Naive B cell (primary cell): ENCODE data around the gene EIF4ENIF1. TPM values are rescaled to one million over a fixed set of nuclear protein-coding genes. Genes with fewer than 3 reads are reported as not detected.

Source experiments
- ATAC-seq, 2 donors: fragments of 150-1000 bp; cut with Tn5 transposase; 2 replicates each; pipeline ENCODE4 v1.10.0; 2021; ENCODE audit warnings: low read depth in 2 of 2, mild to moderate bottlenecking in 2 of 2, moderate library complexity in 2 of 2
- DNase-seq: peaks from one replicate; pipeline ENCODE4 v3.0.0; 2022
- H3K27ac Mint-ChIP-seq, 6 donors: one replicate each; pipeline ENCODE4 v1.8.0; 2020 to 2022; ENCODE audit warnings: mild to moderate bottlenecking in 6 of 6, mixed read lengths in 6 of 6, moderate library complexity in 5 of 6, inconsistent platforms in 2 of 6
- H3K27me3 Mint-ChIP-seq, 3 donors: one replicate each; pipeline ENCODE4 v1.8.0; 2021 to 2022; ENCODE audit warnings: mixed read lengths in 3 of 3, mild to moderate bottlenecking in 1 of 3
- H3K36me3 Mint-ChIP-seq, 2 donors: one replicate each; pipeline ENCODE4 v1.8.0; 2020 to 2022; ENCODE audit warnings: mixed read lengths in 2 of 2, inconsistent platforms in 1 of 2, mild to moderate bottlenecking in 1 of 2
- H3K4me1 Mint-ChIP-seq, 3 donors: one replicate each; pipeline ENCODE4 v1.8.0; 2020 to 2022; ENCODE audit warnings: mixed read lengths in 3 of 3, inconsistent platforms in 1 of 3, mild to moderate bottlenecking in 1 of 3, moderate library complexity in 1 of 3
- H3K4me3 Mint-ChIP-seq, 8 donors: one replicate each; pipeline ENCODE4 v1.8.0; 2020 to 2022; ENCODE audit warnings: mild to moderate bottlenecking in 8 of 8, mixed read lengths in 8 of 8, moderate library complexity in 8 of 8, inconsistent platforms in 2 of 8
- H3K9me3 Mint-ChIP-seq, 7 donors: one replicate each; pipeline ENCODE4 v1.8.0; 2020 to 2022; ENCODE audit warnings: mixed read lengths in 7 of 7, mild to moderate bottlenecking in 5 of 7, inconsistent platforms in 2 of 7, moderate library complexity in 1 of 7
- polyA plus RNA-seq, 6 donors: library from polyadenylated mRNA; unstranded; fragments of 300-500 nt; fragmentation: Illumina TruSeq; gene quantifications; one replicate each; pipeline ENCODE4 v1.2.3, GENCODE V29; 2021; ENCODE audit warnings: low read depth in 6 of 6

EIF4ENIF1 gene
- polyA plus RNA-seq, 6 donors from 2014 or later, result 5.8 to 17.3 (median 12.2) TPM

DNA sequence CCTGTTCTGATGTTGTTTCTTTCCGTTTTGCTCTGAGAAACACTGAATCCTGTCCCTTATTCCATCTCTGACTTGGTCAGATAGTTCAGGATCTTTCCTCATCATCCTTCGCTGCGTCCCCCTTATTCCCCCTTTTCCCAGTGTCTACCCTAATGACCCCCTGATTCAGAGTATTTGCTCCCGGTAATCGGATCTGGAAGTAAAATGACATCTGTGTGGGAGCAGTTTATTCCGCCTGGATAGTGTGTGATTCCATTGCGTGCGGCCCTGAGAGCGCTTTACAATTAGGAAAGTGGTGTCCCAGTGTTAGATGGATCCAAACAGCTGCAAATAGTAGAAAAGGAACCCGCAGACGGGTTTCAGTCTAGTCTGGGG, 89.6 kb downstream of the EIF4ENIF1 start:
- H3K27me3 Mint-ChIP-seq, result no peaks in the 10 kb centered on the region
- peak overlapping the region; percentile 92 to 97 (median 94) for H3K27ac Mint-ChIP-seq
- no peak for DNase-seq
- ATAC-seq, result no peak
- H3K4me1 Mint-ChIP-seq, result peaks cover 6 to 31% (median 8%) of the 10 kb centered on the region in 3 donors
- H3K36me3 Mint-ChIP-seq, result peaks cover 0 to 5% of the 10 kb centered on the region in 2 donors
- H3K9me3 Mint-ChIP-seq, result no peaks in the 10 kb centered on the region
- H3K4me3 Mint-ChIP-seq, result peak overlapping the region; percentile 91 to 99 (median 97)

DNA sequence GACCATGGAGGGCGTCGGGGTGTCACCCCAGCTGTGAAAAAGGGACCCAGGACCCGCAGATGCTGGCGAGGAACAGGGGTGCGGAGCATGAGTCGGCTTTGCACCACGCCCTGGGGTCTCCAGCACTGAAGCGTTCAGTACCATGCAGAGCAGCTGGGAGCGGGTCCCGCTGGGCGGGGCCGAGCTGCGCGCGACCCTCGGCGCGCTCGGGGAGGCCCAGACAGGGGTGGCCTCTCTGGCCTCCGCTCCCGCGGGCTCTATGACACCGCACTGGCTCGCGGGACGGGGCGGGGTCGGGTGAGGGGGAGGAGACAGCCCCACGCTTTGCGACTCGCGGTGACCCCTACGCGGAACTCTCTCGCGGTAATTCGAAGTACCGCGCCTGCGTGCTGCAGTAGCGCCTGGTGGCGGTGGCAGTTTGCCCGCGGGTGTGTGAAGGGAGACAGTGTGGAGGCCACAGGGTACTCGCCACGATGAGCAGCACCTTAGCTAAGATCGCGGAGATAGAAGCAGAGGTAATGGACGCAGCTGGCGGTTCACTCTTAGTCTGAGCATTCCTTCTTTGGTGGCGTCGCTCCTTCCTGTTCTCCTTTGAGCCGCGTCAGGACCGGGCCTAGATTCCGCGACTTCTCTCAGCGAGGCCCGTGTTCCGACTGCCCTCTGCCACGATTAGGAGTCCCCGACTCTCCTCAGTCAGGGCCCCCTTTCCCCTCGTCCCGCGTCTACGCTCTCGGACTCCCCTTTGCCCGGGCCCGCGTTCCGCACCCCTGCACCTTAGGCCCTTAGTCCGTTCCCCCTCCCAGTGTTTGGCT, 90.2 kb downstream of the EIF4ENIF1 start, which contains the start of gene DRG1:
Gene DRG1, plus strand, starts transcription at position 394 of the 812 bp plus-strand sequence. Its CDS starts 80 bp downstream, at position 474.
- peak within 1 kb of the TSS; percentile 91 to 99 (median 97) for H3K4me3 Mint-ChIP-seq
- H3K27me3 Mint-ChIP-seq, result peaks cover 0 to 4% (median 2%) of the 10 kb centered on the region in 3 donors
- peaks cover 4 to 7% of the 10 kb centered on the region in 2 donors for H3K36me3 Mint-ChIP-seq
- peak; percentile 93 for DNase-seq
- peak; percentile 96 to 97 for ATAC-seq
- H3K4me1 Mint-ChIP-seq, result peaks cover 6 to 31% (median 8%) of the 10 kb centered on the region in 3 donors
- peaks cover 0 to 3% (median 2%) of the 10 kb centered on the region in 7 donors for H3K9me3 Mint-ChIP-seq
- peak within 1 kb of the TSS; percentile 94 to 97 (median 94) for H3K27ac Mint-ChIP-seq

DNA sequence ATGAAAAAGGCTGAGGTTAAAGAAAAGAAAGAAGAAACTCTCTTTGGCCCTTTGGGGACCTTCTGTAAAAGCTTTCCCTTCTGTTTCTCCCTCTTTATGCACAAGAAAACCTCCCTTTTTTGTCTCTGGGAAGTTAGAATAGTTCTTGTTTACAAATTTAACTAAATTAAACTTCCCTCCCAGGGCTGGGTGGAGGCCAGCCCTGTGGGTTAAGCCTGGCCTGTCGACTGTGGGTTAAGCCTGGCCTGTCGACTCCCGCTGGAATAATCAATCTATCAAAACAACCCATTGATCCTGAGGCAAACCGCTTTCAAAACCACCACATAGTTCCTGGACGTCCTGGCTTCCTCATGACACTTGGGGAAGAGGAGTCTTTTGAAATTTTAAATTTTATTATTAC, 91.4 kb downstream of the EIF4ENIF1 start:
- peak overlapping the region in 5 of 8 donors; percentile 5 to 99 (median 72) for H3K4me3 Mint-ChIP-seq

DNA sequence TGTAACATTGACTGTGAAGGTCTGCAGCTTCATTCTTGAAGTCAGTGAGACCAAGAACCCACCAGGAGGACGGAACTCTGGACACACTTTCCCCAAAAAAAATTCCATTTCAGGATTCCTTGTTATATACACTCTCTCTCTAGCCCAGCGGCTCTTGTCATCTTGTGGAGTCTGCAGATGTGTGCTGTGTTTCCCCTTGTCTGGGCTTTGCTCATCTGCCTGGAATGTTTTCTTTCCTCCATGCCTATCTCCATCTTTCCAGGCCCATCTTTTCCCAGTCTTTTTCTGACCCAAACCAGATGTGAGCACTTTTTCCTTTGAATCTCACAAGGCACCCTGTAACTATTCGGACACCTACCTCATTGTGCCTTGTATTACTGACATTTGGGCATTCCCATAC, 95.3 kb downstream of the EIF4ENIF1 start:
- H3K9me3 Mint-ChIP-seq, result peaks cover 0 to 8% (median 6%) of the 10 kb centered on the region in 7 donors
- ATAC-seq (no peak), DNase-seq (no peak)
- peak overlapping the region in 1 of 6 donors; percentile 23 for H3K27ac Mint-ChIP-seq
- H3K4me3 Mint-ChIP-seq, result no peak overlapping the region
- H3K36me3 Mint-ChIP-seq, result peaks cover 4 to 7% of the 10 kb centered on the region in 2 donors
- peaks cover 0 to 8% (median 5%) of the 10 kb centered on the region in 3 donors for H3K27me3 Mint-ChIP-seq
- peaks cover 0 to 5% (median 0%) of the 10 kb centered on the region in 3 donors for H3K4me1 Mint-ChIP-seq

More for the DNA sequence above, 91.4 kb downstream of the EIF4ENIF1 start:
- DNase-seq (no peak), ATAC-seq (no peak)
- H3K9me3 Mint-ChIP-seq, result peaks cover 0 to 8% (median 5%) of the 10 kb centered on the region in 7 donors
- H3K36me3 Mint-ChIP-seq, result peaks cover 7 to 9% of the 10 kb centered on the region in 2 donors
- H3K27ac Mint-ChIP-seq, result peak overlapping the region in 3 of 6 donors; percentile 13 to 94 (median 58)
- H3K27me3 Mint-ChIP-seq, result peaks cover 0 to 8% (median 5%) of the 10 kb centered on the region in 3 donors
- peaks cover 6 to 28% (median 8%) of the 10 kb centered on the region in 3 donors for H3K4me1 Mint-ChIP-seq

DNA sequence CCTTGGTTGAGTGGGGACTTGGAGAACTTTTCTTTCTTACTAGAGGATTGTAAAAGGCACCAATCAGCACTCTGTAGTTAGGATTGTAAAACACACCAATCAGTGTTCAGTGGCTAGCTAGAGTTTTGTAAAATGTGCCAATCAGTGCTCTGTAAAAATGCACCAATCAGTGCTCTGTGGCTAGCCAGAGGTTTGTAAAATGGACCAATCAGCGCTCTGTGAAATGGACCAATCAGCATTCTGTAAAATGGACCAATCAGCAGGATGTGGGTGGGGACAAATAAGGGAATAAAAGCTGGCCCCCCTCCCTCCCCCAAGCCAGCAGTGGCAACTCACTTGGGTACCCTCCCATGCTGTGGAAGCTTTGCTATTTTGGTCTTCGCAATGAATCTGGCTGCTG, 95.7 kb downstream of the EIF4ENIF1 start:
- no peak overlapping the region for H3K27ac Mint-ChIP-seq
- ATAC-seq (no peak), DNase-seq (no peak)
- H3K36me3 Mint-ChIP-seq, result peaks cover 4 to 7% of the 10 kb centered on the region in 2 donors
- H3K4me1 Mint-ChIP-seq, result peaks cover 0 to 3% (median 0%) of the 10 kb centered on the region in 3 donors
- H3K27me3 Mint-ChIP-seq, result peaks cover 0 to 8% (median 5%) of the 10 kb centered on the region in 3 donors
- H3K4me3 Mint-ChIP-seq, result no peak overlapping the region
- H3K9me3 Mint-ChIP-seq, result peaks cover 0 to 8% (median 6%) of the 10 kb centered on the region in 7 donors

Other genes starting within 250 kb of the EIF4ENIF1 start
- 100 to 1,000 TPM; 107 to 235 (median 181) TPM for gene PIK3IP1, start 197.4 kb downstream of the EIF4ENIF1 start, polyA plus RNA-seq
- 10 to 100 TPM; 13.3 to 24.9 (median 15.1) TPM for gene PATZ1, start 143.5 kb downstream of the EIF4ENIF1 start, polyA plus RNA-seq
- gene DRG1, start 90.2 kb downstream of the EIF4ENIF1 start, polyA plus RNA-seq, result 100 to 1,000 TPM in 4 of 6 donors, 10 to 100 TPM in 2; 91.4 to 118 (median 110) TPM
- 10 to 100 TPM in 2 of 6 donors, 1 to 10 TPM in 4; 3.3 to 21.1 (median 8.7) TPM for gene SFI1, start 6.7 kb upstream of the EIF4ENIF1 start, polyA plus RNA-seq
- 10 to 100 TPM; 14.9 to 23.1 (median 18.9) TPM for gene PISD, start 172.4 kb upstream of the EIF4ENIF1 start, polyA plus RNA-seq